Activated CD8-positive, alpha-beta memory T cell treated with anti-CD3 and anti-CD28 coated beads for 48 hours (primary cell): Measurements from ENCODE around the gene COG5.
"Not testable (repeated sequence)": the region's sequence is repeated elsewhere in the genome, so short reads cannot be mapped to it uniquely, and the experiment has no call there.

ENCODE experiments used
- DNase-seq, 3 experiments: peaks; one replicate each; pipeline ENCODE4 v3.0.0-alpha.2; 2020; ENCODE audit warnings: low read depth in 2 of 3, low spot score in 2 of 3

COG5 gene

DNA sequence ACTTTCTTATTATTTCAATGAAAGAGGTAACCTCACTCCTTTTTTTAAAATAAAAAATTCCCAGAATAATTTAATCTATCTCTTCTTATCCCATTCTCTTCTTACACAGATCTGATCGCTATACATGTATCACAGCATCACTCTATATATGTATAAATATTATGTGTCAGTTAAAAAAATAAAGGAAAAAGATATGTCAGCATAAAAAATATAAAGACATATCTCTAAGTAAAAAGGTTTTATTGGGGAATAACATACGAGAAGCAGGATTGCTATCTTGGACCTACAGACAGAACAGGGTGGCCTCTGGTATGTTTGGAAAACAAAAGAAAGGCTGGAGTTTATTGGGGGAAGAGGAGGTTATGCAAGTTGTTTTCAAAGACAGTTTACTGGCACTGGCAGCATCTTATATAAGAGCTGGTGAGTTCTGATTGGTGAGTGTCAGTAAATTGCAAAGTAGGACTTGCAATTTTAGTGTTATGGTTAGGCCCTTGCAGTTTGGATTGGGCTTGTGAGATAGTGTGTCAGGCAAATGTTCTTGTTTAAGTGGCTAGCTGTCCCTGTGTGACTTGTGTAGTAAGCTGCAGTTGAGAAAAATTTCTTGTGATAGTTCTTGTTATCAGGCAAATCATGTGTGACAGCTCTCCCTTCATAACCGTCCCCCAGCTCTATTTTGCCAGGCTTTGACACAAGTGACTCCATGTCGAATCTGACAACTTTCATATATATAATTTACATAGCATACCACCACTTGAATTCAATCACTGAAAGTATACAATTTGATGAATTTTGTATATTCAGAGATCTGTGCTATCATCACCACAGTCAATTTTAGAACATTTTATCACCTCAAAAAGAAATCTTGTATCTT is 276.7 kb downstream of the COG5 start:
- no peak for DNase-seq

DNA sequence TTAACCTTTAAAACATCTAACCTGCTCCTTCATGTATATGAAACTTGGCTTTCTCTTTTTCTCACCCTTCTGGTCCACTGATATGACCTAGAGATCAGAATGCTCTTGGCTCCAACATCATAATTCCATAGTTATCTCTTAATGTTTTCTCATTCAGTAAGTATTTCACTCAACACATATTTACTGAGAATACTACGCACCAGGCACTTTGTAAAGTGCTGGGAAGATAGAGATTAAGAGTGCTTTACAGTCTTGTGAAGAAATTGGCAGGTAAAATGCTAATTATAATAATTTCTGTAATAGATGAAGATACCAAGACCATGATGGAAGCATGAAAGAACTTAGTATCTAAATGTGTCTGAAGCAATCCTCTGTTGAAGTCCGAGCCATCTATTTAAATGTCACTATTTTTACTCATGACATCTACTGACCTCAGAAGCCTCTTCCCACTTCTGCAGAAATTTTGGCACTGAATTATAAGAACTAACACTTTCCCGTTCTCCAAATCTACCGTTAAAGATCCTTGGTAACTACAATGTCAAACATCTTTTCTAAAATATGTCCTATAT is 278.7 kb downstream of the COG5 start:
- DNase-seq = no peak

GRCh38 chr7:107277331-107277730 is 286.4 kb downstream of the COG5 start:
- no peak for DNase-seq

DNA sequence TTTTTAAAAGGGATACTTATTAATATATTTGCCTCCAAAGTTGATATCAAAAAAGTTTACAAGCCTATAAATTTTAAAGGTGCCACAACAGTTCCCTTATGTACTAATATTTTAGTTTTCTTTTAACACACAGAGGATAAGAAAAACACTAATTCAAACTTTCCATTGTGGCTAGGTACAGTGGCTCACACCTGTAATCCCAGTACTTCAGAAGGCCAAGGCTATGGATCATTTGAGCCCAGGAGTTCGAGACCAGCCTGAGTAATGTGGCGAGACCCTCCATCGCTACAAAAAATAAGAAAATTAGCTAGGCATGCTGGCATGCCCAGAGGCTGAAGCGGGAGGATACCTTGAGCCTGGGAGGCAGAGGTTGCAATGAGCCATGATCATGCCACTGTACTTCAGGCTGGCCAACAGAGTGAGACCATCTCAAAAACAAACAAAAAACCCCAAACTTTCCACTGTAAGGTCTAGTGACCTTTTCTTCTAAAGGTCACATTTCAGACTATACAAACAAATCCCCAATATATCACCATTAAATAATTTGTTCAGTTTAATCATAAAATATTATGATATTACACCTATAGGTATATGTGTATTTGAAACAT is 287.4 kb downstream of the COG5 start:
- no peak for DNase-seq

DNA sequence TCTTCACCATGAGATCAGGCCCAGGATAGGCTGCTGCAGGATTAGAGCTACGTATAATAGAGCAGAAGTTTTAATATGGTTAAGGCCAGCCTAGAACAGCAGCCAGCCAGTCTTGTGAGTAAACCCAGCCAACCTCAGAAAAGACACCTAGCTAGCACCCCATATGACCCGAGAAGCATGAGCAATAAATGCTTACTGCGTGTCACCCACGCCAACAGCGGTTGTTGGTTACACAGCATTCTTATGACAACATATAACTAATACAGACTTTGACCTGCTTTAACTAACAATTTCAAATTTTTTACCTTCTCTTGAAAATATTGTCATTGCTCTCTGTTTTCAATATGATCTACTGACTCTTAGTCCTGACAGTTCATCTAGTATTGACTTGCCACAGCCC is 289.2 kb downstream of the COG5 start:
- no peak for DNase-seq

DNA sequence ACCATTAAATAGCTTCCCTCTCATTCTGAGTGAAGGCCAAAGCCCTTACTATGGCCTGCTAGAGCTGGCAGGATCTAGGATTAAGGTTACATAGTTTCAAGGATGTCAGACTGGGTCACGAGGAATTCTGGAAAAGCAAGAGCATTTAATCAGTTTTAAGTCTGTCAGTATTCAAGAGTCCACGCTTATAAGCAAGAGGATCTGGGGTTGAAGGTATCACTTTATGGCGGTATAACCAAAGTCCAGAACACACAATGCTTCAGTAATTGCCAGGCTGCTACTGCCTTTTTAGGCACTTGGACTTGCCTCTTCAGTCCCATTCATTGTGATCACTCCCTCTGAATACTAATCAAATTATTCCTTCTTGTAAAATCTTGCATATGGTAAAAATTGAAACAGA is 293.9 kb downstream of the COG5 start:
- no peak for DNase-seq

DNA sequence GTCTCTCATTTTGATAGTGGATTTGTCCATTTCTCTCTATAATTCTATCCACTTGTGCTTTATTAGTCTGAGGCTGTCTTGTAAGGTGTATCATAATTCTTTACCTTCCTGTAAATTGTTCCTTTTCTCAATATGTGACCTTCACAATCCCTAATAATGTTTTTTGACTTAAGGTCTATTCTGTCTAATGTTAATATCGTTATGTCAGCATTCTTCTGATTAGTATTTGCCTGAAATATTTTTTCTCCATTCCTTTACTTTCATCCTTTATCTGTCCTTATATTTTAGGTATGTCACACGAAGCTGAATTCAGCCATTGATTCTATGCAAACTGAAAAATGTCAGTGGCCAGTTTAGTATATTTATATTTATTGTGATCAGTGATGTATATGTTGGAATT is 295.1 kb downstream of the COG5 start:
- DNase-seq = no peak

DNA sequence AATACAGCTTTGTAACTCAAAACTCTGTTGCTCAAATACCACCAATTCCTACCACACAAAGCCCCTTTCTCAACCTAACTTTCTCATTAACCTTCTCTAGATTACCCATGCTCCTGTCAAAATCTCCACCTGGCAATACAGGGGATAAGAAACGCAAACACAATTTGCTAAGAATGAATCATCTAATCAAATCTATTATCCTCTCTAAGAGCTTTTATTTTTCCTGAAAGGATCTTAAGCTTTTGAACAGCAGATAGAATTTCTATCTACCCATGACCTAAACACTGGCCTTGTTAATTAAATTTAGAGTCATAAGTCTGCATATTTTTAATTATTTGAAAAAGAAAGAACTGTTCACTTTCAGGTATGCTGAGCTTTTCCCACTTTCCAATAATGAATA is 296.6 kb downstream of the COG5 start:
- DNase-seq = no peak

GRCh38 chr7:107264723-107265122 is 299.0 kb downstream of the COG5 start:
- DNase-seq = no peak

GRCh38 chr7:107262857-107263256 is 300.9 kb downstream of the COG5 start:
- DNase-seq = no peak

- no peak for DNase-seq
Measured at GRCh38 chr7:107258737-107259136, 305.0 kb downstream of the COG5 start.

DNA sequence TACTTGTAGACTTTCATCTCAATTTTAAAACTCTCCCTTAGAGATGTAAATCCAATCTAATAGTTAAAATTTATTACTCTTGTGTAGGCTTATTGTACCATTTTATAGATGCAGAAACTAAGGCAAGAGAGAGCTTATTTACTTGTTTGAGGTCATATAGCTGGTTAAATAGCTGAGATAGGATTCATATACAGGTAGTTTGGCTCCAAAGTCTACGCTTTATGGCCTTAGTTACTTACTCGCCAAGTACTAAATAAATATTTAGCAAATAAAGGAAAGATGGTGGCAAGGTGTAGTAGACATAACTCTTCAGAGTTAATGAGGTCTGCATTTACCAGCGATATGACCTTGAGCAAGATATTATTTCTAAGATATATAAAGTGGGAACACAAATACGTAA is 308.1 kb downstream of the COG5 start:
- DNase-seq = no peak

- DNase-seq = no peak
Measured at GRCh38 chr7:107254398-107254985, 309.2 kb downstream of the COG5 start.

- DNase-seq = no peak
Measured at GRCh38 chr7:107253599-107253998, 310.1 kb downstream of the COG5 start.

GRCh38 chr7:107251963-107252362 is 311.8 kb downstream of the COG5 start:
- no peak for DNase-seq

DNA sequence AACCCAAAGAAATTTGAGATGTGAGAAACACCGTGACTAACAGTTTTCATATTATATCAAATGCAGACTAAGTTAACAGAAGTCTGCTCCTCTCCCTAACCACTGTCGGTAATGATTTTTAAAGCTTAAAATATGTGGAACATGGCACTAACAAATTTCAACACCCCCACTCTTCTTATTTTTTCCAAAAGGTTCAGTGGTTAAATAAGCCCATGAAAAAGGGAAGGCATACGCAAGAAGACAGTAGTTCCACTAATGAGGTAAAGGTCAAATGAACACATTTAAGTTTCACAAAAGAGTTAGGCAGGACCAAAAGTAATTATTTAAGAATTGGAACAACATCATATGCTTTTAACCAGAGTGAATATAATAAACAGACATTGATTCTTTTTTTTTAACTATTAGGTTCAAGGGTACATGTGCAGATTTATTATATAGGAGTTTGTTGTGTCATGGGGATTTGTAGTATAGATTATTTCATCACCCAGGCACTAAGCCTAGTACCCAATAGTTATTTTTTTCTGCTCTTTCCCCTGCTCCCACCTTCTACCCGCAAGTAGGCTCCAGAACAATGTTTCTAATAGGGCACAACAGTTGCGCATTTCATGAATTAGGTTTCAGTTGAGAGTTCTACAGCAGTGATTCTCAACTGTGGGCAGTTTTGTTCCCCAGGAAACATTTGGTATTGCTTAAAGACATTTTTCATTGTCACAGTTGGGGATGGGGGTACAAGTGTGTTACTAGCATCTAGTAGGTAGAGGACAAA is 315.0 kb downstream of the COG5 start:
- DNase-seq = no peak

- not testable (repeated sequence) for DNase-seq
Measured at GRCh38 chr7:107246836-107247235, 316.9 kb downstream of the COG5 start.

- no peak for DNase-seq
Measured at GRCh38 chr7:107244613-107245012, 319.1 kb downstream of the COG5 start.

GRCh38 chr7:107242267-107242666 is 321.5 kb downstream of the COG5 start:
- no peak for DNase-seq

- no peak for DNase-seq
Measured at GRCh38 chr7:107237451-107237850, 326.3 kb downstream of the COG5 start.

DNA sequence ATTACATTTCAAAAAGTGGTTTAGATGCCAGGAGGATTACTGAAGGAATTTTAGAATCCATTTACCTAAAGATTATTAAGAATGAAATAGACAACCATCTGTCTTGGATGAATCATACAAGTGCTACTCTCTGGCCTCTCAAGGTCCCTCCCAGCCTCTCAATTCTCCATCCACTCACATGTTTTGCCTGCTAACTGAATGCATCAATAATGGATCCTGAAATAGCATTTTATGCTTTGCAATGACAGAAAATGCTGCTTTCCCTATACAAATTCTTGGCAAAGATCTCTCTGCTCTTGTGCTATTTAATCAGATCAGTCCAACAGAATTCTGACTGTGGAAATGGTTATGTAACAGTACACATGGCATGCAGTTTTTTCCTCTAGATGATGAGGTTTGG is 326.9 kb downstream of the COG5 start:
- no peak for DNase-seq
